Calu3 (cell line): Measurements from ENCODE around the gene RYR1. TPM values are rescaled to one million over a fixed set of nuclear protein-coding genes. Genes with fewer than 3 reads are reported as not detected.

ENCODE experiments used
- BruUV-seq: library from RNA; stranded (reverse); fragments of 400-500 nt; replicated peaks from 2 replicates; lab custom pipeline; 2021; lab: Mats Ljungman, UMichigan
- CTCF ChIA-PET: fragments of 300-600 bp; sonication (Branson Sonifier 250); formaldehyde crosslinking; loops from one replicate; lab custom pipeline; 2022; ENCODE audit warnings: antibody characterized with exemption; lab: Charles Lee
- DNase-seq: peaks from one replicate; pipeline ENCODE4 v3.0.0; 2022
- H3K27ac Mint-ChIP-seq: one replicate; pipeline ENCODE4 v1.8.0; 2022; ENCODE audit warnings: mixed read lengths; ENCODE audit not compliant: unreplicated experiment
- H3K27me3 Mint-ChIP-seq: one replicate; pipeline ENCODE4 v1.8.0; 2022; ENCODE audit warnings: mixed read lengths; ENCODE audit not compliant: unreplicated experiment
- H3K36me3 Mint-ChIP-seq: one replicate; pipeline ENCODE4 v1.8.0; 2022; ENCODE audit warnings: mild to moderate bottlenecking, moderate library complexity, mixed read lengths; ENCODE audit not compliant: insufficient read depth, unreplicated experiment
- H3K4me1 Mint-ChIP-seq: one replicate; pipeline ENCODE4 v1.8.0; 2022; ENCODE audit warnings: mild to moderate bottlenecking, low read depth, mixed read lengths; ENCODE audit not compliant: unreplicated experiment
- H3K4me3 Mint-ChIP-seq: one replicate; pipeline ENCODE4 v1.8.0; 2022; ENCODE audit warnings: mild to moderate bottlenecking, low read depth, moderate library complexity, mixed read lengths; ENCODE audit not compliant: unreplicated experiment
- H3K9me3 Mint-ChIP-seq: one replicate; pipeline ENCODE4 v1.8.0; 2022; ENCODE audit warnings: low read depth, mixed read lengths; ENCODE audit not compliant: unreplicated experiment
- intact Hi-C: fragments of 100-400 bp; cut with micrococcal nuclease; formaldehyde crosslinking; loops from one replicate; pipeline ENCODE4 v1.10.0; 2022; ENCODE audit not compliant: unreplicated experiment
- total RNA-seq: library from RNA; stranded (reverse); gene quantifications from 2 replicates; pipeline ENCODE4 v1.2.3, GENCODE V29; 2022
- TF ChIP-seq, protein P1 (sequence below): fragments of 200-600 bp; IDR thresholded peaks from one replicate; pipeline ENCODE4 v1.8.0; 2022; ENCODE audit warnings: antibody characterized with exemption; ENCODE audit not compliant: unreplicated experiment

RYR1 gene
- total RNA-seq, 1 experiment from 2014 or later = 1.4 TPM

DNA sequence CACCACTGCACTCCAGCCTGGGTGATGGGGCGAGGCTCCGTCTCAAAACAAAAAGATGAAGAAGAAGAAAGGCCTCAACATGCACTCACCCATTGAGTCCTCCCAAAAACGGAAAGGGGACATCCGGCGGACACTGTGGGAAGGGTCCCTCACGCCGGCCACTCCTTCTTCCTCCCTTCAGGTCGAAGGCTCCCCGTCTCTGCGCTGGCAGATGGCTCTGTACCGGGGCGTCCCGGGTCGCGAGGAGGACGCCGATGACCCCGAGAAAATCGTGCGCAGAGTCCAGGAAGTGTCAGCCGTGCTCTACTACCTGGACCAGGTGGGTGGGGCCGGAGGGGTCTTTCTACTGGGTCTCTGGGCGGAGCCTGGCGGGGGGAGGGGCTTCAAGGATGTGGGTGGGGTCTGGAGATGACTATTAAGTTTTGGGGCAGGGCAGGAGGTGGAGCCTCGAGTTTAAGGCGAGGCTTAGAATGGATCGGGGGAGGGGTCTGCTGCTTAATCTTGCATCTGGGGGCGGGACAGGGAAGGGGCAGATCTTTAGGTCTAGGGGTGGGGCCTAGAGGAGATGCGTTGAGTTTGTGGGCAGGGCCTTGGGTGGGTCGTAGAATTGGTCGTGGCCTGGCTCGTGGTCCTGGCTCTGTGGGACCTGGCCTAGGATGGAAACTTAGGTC, 94.1 kb downstream of the RYR1 start:
- BruUV-seq = no TSS peak
- DNase-seq = no peak
- no peaks in the 10 kb centered on the region for H3K4me1 Mint-ChIP-seq
- no peak overlapping the region for H3K27ac Mint-ChIP-seq
- H3K4me3 Mint-ChIP-seq = peak overlapping the region; percentile 45
- CTCF ChIA-PET = interaction anchor here (0.6 kb wide), 1 partner anchor 11 kb away, joined by 3 read pairs; no protein-coding TSS in a partner anchor
- H3K27me3 Mint-ChIP-seq = peaks cover 58% of the 10 kb centered on the region
- no peaks in the 10 kb centered on the region for H3K36me3 Mint-ChIP-seq
- H3K9me3 Mint-ChIP-seq = no peaks in the 10 kb centered on the region
- TF ChIP-seq, protein P1, sequence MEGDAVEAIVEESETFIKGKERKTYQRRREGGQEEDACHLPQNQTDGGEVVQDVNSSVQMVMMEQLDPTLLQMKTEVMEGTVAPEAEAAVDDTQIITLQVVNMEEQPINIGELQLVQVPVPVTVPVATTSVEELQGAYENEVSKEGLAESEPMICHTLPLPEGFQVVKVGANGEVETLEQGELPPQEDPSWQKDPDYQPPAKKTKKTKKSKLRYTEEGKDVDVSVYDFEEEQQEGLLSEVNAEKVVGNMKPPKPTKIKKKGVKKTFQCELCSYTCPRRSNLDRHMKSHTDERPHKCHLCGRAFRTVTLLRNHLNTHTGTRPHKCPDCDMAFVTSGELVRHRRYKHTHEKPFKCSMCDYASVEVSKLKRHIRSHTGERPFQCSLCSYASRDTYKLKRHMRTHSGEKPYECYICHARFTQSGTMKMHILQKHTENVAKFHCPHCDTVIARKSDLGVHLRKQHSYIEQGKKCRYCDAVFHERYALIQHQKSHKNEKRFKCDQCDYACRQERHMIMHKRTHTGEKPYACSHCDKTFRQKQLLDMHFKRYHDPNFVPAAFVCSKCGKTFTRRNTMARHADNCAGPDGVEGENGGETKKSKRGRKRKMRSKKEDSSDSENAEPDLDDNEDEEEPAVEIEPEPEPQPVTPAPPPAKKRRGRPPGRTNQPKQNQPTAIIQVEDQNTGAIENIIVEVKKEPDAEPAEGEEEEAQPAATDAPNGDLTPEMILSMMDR = no peak
- intact Hi-C loops = no loop called here

GRCh38 chr19:38528213-38528755, 94.8 kb downstream of the RYR1 start:
- DNase-seq = no peak
- TF ChIP-seq, protein P1 = no peak
- Mint-ChIP-seq H3K27ac (no peak overlapping the region), H3K27me3 (peaks cover 61% of the 10 kb centered on the region), H3K9me3 (no peaks in the 10 kb centered on the region), H3K36me3 (no peaks in the 10 kb centered on the region), H3K4me3 (peak overlapping the region; percentile 45), H3K4me1 (no peaks in the 10 kb centered on the region)
- intact Hi-C loops = no loop called here
- BruUV-seq = no TSS peak
- CTCF ChIA-PET = interaction anchor here (0.6 kb wide), 2 partner anchors 10 to 380 kb away, joined by 3 to 7 read pairs; no protein-coding TSS in a partner anchor

GRCh38 chr19:38528931-38529330, 95.4 kb downstream of the RYR1 start:
- H3K36me3 Mint-ChIP-seq = no peaks in the 10 kb centered on the region
- intact Hi-C loops = no loop called here
- H3K27me3 Mint-ChIP-seq = peaks cover 61% of the 10 kb centered on the region
- no peak overlapping the region for H3K4me3 Mint-ChIP-seq
- no peaks in the 10 kb centered on the region for H3K9me3 Mint-ChIP-seq
- H3K4me1 Mint-ChIP-seq = no peaks in the 10 kb centered on the region
- no peak overlapping the region for H3K27ac Mint-ChIP-seq
- DNase-seq = no peak
- TF ChIP-seq, protein P1 = no peak
- CTCF ChIA-PET = interaction anchor here (0.6 kb wide), 1 partner anchor 379 kb away, joined by 7 read pairs; no protein-coding TSS in a partner anchor
- no TSS peak for BruUV-seq

DNA sequence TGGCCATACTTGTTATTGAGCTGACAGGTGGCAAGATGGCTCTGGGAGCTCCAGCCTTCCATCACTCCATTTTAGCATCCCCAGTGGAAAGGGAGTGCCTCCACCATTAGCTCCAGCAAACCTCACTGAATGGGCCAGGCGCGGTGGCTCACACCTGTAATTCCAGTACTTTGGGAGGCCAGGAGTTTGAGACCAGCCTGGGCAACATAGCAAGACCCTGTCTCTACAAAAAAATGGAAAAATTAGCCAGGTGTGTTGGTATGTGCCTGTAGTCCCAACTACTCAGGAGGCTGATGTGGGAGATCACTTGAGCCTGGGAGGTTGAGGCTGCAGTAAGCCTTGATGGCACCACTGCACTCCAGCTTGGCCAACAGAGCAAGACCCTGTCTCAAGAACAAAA, 98.0 kb downstream of the RYR1 start:
- H3K36me3 Mint-ChIP-seq = no peaks in the 10 kb centered on the region

More for the DNA sequence above, 98.0 kb downstream of the RYR1 start:
- DNase-seq = no peak
- no peaks in the 10 kb centered on the region for H3K4me1 Mint-ChIP-seq
- no TSS peak for BruUV-seq
- CTCF ChIA-PET = interaction anchor here (0.5 kb wide), 1 partner anchor 105 kb away, joined by 4 read pairs; no protein-coding TSS in a partner anchor
- peaks cover 8% of the 10 kb centered on the region for H3K9me3 Mint-ChIP-seq
- H3K4me3 Mint-ChIP-seq = no peak overlapping the region
- H3K27ac Mint-ChIP-seq = no peak overlapping the region
- H3K27me3 Mint-ChIP-seq = peaks cover 54% of the 10 kb centered on the region
- intact Hi-C loops = no loop called here
- TF ChIP-seq, protein P1 = no peak
